DLD1 (cell line): Measurements from ENCODE around the gene DFFB.

Experiments
- in situ Hi-C: cut with HindIII; loops from 2 replicates; pipeline ENCODE4 v1.10.0; 2017; ENCODE audit warnings: low sequenced_read_pairs

DFFB gene

DNA sequence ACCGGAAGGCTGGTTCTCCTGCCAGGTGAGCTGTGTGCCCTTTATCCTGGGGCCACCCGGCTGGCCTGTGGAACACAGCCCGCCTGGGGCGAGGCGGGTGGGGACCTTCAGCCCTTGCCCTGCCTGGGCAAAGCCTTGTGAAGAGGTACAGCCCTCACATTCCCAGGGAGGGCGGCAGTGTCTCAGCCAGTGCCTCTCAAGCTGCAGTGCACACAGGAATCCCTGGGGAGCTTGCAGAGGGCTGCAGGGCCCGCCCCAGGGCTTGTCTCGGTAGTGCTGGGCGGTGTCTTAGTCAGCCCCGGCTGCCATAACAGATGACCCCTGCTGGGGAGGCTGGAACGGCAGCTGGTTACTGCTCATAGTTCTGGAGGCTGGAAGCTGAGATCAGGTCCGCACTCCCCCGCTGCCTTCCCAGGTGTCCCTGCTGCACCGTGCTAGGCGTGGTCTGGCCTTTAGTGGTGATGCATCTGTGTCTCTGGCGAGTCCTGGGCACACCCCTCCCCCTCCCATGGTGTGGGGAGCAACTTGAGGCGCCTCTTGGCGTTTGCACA, 12.6 kb downstream of the DFFB start:
- in situ Hi-C loops = no loop called here

DNA sequence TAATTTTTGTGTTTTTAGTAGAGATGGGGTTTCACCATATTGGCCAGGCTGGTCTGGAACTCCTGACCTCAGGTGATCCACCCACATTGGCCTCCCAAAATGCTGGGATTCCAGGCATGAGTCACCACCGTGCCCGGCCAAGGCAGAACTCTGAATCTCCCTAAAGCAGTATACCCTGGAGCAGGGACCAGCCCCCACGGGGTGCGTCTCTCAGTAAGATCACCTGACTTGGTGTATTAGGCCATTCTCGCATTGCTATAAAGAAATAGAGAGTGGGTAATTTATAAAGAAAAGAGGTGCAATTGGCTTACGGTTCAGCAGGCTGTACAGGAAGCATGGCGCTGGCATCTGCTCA, 14.2 kb downstream of the DFFB start:
- in situ Hi-C loops = no loop called here

DNA sequence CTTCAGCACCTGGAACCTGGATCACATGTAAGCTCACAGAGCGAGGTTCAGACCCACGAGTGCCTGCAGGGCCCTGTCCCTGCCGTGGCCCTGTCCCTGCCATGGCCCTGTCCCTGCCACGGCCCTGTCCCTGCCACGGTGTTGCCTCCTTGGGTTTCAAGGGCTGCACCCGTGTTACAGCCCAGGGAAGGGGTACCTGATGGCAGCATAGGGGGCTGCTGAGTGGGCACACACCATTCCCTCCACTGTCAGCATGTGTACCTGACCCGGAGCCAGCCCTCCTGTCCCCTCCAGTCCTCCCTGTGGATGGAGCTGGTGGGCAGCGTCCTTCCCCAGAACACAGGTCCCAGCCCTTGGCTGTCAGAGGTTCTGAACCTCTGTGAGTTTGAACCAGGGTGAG, 15.3 kb downstream of the DFFB start:
- in situ Hi-C loops = no loop called here

- in situ Hi-C loops = no loop called here
Observed at GRCh38 chr1:3874736-3875135, 17.5 kb downstream of the DFFB start.

DNA sequence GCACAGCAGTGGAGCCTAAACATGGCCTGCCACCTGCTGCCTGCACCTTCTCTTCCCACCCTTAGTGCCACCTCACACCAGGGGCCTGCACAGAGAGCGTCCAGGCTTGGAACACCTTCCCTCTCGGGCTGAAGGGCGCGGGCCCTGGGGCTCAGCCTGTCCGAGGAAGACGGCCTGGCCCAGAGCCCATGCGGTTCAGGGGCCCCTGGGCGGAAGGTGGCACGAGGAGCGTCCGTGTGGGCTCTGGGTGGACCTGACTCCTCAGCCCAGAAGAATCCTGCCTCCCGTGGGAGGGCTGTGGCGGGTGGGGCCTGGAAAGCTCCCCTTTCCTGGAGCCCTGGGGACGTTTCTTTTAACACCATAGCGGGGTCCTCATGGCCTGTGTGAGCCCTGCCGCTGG, 19.4 kb downstream of the DFFB start:
- in situ Hi-C loops = no loop called here

DNA sequence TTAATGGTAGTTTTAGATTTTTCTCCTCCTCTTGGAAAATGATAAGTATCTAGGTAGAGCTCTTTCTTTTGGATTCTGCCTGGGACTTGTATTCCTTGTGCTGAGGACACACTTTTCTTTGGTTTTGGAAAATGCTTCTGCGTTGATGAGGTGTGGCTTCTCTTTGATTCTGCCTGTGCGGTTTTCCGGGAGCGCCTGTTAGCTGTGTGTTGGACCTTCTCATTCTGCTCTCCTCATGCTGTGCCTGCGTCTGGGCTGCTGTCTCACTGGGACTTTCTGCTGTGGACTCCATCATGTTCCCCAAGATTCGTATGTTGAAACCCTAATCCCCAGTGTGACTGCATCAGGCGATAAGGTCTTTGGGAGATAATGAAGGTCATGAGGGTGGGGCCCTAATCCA, 21.8 kb downstream of the DFFB start:
- in situ Hi-C loops = no loop called here

DNA sequence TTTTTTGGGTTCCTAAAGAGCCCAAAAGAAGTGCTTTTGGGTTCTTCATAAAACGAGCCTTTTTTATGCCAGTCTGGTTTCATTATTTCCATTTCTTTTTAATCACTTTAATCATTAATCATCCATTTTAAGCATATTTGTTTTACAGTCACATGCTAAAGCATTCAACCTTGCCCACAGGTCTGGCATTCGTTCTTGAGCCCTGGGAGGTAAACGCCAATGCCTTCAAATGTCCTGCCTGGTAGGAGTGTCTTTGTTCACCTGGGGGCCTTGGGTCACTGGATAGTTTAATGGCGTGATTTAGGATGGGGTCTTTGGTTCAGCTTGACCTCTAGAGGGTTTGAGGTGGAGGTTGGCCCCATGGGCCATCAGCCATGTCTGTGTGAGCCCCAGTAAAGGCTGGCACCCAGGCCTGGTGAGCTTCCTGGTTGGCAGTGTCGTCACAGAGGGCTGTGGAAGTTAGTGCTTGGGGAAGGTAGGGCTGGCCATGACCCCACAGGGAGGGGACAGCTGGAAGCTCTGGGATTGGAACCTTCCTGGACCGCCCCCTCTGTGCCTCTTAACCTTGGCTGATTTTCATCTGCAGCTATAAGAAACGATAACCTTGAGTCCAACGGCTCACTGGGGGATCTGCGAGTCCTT, 22.6 kb downstream of the DFFB start:
- in situ Hi-C loops = no loop called here

DNA sequence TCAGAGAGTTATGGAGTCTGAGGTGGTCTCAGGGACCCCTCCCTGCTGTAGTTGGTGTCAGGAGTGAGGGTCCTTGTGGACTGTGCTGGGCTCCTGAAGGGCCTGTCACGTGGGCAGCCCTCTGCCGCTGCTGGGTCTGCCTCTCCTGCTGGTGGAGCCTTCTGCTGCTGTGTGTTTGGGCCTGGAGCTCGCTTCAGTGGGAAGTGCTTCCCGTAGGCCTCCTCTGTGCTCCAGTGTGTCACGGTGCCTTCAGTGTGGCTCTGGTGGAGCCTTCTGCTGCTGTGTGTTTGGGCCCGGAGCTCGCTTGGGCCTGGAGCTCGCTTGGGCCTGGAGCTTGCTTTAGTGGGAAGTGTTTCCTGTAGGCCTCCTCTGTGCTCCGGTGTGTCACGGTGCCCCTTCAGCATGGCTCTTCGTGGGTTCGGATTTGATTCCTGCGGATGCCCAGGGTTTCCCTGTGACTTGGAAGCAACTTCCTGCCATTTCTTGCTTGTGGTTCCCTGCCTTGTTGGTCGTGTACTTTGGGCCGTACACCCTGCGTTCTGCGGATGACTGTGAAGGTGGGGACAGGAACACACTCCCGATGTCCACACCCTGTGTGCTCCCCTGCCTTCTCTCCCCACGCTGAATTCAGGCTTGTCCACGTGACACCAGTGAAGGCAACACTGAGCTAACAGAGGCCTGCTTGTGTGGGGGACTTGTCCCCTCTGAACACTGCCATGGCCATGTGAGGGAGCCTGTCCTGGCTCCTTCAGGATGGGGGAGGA, 23.3 kb downstream of the DFFB start:
- in situ Hi-C loops = no loop called here

- in situ Hi-C loops = no loop called here
Observed at GRCh38 chr1:3881193-3881480, 23.9 kb downstream of the DFFB start.

DNA sequence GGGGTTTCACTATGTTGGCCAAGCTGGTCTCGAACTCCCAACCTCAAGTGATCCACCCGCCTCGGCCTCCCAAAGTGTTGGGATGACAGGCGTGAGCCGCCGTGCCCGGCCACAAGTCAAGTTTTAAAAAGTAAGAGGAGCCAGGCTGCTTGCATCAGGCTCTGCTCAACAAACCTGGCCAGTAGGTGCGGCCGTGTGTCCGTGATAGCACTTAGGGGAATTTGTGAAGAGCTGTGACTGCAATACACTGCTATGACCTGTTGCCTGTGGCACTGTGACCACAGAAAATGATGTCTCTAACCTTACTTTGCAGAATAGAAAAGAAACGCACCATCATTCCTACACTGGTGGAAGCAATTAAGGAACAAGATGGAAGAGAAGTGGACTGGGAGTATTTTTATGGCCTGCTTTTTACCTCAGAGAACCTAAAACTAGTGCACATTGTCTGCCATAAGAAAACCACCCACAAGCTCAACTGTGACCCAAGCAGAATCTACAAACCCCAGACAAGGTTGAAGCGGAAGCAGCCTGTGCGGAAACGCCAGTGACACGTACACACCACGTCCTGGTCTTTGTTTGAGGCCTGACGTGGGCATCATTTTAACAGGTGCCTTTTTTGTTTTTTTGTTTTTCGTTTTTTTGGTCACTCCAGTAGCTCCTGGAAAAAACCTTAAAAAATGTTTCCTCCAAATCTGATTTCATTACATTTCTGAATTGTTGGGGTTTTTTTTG, 26.1 kb downstream of the DFFB start:
- in situ Hi-C loops = no loop called here

GRCh38 chr1:3884966-3885365, 27.7 kb downstream of the DFFB start:
- in situ Hi-C loops = no loop called here

GRCh38 chr1:3885611-3886010, 28.3 kb downstream of the DFFB start:
- in situ Hi-C loops = no loop called here

- in situ Hi-C loops = no loop called here
Observed at GRCh38 chr1:3886106-3886670, 28.9 kb downstream of the DFFB start.

DNA sequence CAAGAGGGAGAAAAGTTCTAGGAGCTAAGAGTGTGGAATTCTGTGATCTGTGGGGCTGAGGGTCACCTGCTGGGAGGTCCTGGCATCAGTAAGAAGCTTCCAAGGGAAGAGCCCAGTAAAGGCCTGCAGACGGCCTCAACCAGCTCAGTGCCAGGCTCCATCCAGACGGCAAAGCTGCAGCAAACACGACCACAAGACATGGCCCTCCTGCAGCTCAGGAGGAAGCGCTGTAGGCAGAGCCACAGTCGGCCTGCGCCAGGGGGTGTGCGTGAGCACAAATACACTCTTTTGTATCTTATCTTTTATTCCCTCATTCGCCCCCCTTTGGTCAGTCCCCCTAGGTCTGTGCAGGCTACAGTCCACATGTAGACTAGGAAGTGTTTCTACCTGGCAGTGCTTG, 29.4 kb downstream of the DFFB start:
- in situ Hi-C loops = no loop called here

DNA sequence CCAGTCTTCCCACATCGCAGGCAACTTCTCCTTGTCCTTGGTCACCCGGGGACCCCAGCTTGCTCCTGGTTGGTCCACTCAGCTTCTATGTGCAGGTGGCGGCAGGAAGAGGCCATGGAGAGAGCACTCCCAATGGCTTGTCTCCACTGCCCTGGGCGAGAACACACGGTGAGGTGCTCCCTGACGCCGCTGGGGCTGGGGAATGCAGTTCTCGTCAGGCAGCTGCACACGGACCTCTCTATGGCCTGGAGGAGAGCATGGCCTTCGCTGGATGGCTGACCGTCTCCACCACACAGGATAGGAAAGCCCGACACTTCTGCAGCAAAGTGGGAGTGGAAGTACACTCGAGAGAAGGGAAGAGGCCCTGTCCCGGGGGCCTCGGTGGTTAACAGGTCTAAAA, 31.0 kb downstream of the DFFB start:
- in situ Hi-C loops = no loop called here

- in situ Hi-C loops = no loop called here
Observed at GRCh38 chr1:3889936-3890335, 32.7 kb downstream of the DFFB start.

GRCh38 chr1:3890389-3891328, 33.4 kb downstream of the DFFB start:
- in situ Hi-C loops = no loop called here

DNA sequence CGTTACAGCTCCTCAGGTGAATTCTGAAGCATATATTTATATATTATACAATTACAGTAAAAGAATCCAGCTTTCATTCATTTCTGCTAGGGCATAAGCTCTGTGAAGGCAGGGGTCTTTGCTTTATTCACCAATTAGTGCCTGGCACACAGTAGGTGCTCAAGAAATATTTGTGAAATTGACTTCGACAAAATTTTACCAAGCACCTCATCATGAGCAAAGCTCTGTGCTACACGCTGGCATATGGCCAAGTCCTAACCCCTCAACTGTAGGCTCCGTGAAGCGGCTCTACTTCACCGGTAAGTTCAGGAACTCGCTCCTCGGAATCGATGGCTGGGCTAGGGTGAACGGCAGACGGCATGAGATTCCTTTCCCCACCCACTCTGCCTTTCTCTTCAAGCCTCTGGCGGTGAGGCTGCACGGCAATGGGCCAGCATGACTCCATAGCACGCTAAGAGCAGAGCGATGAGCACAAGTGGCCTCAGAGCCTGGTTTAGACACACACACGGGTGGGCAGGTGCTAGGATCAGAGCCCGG, 34.1 kb downstream of the DFFB start:
- in situ Hi-C loops = no loop called here

DNA sequence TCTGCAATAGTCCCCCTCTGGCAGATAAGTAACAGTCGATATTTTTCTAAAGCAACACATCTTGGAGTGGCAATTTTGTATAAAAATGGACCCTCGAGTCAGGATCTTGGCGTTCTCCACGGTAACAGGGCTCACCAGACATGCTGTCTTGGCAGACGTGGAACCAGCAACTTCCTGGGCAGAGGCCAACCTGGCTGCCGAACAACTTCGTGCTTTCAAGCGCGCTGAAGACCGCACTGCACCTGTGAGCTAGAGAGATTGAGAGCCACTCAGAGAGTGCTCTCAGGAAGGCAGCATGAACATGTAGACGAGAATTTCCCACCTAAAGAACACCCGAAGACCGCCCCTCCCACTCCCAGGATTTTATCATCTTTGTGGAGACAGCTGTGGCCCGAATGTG, 35.5 kb downstream of the DFFB start:
- in situ Hi-C loops = no loop called here

DNA sequence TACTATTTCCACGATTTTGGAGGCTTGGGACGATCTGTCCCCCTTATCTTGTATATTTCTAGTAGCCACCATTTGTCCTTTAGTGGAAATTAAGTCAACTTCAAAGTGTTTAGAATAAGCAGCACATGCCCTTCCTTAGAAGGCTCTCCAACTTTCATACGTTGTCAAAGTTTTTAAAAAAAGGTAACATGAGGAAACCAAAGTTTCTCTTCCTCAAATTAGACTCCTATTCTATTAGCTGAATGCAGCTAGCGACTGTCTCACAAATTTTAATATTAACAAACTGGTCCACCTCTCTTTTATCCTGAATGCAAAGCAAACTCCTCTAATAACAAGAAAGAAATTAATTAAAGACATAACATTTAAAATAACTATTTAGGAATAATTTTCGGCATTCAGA, 35.9 kb downstream of the DFFB start:
- in situ Hi-C loops = no loop called here
